DMS 273 (cell line): ENCODE data around the gene CAPN14.

Source experiments
- DNase-seq: peaks from one replicate; lab custom pipeline; 2025; ENCODE audit not compliant: unreplicated experiment; lab: John Stamatoyannopoulos, UW

The CAPN14 gene

DNA sequence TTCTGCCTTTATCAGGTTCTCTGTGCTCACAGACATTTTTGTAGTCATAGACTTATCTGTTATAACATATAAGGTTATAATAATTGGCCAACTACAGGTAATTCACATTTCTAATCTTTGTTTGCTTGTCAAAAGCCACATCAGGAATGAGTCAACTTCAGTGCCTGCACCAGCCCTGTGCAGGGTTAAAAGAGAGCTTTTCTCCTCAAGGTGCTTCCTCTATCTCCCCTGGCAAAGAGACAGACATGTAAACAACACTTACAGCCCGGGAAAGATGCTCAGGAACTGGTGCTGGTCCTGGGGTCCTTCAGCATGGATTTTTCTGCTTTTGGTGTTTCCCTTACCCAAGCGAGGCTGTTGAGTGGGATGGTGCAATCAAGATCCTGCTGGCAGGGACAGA lies 9.0 kb upstream of the CAPN14 start:
- no peak for DNase-seq

DNA sequence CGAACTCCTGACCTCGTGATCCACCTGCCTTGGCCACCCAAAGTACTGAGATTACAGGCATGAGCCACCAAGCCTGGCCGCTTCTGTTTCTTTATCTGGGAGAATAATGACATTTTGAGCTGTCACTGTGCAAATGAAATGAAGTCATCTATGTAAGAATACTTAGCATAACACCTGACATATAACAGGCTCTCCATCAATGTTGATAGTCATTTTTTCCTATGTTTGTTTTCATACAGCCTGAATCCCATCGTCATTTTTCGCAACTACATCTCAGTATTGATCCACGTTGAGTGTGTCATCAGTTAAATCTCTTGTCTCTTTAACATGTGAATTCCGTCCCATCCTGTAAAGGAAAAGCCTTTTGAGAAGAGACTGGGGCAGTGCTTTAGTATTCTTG lies 6.4 kb upstream of the CAPN14 start:
- no peak for DNase-seq

DNA sequence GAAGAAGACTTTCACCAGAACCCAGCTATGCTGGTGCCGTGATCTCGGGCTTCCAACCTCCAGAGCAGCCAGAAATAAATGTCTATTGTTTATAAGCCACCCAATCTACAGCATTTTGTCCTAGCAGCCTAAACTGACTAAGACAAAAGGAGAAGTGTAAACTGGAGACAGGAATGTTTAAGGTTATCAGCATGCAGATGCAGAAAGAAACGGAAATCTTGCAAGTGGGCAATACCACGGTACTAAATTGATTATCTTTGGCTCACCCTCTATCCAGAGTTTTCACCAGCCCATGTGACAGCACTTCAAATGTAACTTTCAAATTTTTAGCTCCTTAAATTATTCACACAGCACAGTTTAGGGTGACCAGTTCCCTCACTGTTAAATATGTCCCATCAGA lies 5.7 kb upstream of the CAPN14 start:
- DNase-seq = no peak

DNA sequence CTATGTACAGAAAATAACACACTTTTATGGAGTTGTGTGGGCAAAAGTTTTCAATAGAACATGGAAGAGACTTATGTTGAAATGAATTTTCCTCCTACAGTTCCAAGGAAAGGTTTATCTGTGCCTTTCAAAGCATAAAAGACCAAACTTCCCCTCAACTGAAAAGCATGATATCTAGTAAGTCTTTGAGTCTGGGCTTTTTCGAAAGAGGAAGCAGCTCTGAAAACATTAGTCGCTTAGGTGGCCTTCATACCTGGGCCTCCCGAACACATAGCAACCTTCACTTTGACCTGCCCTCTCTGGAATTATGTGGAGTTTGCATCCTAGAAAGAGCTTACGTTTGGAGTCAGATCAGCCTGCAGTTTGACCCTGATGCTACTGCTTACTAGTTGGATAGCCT lies 4.8 kb upstream of the CAPN14 start:
- DNase-seq = no peak

DNA sequence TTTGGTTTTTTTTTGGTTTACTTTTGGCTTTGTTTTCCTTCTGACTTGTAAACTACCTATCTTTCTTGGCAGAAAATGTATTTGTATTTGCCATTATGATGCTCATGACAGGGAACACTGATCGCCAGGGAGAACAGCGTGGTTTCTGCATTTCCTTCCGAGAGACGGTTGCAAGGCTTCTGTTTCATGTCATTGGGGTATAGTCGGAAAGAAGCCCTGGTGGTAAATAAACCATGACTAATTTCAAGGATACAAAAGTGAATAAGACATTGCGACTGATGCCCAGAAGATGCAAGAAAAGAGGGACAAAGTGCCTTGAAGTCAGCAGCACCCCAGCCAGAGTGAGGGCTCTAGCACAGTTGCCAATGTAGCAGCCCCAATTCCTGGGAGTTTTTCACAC lies 4.2 kb upstream of the CAPN14 start:
- no peak for DNase-seq

DNA sequence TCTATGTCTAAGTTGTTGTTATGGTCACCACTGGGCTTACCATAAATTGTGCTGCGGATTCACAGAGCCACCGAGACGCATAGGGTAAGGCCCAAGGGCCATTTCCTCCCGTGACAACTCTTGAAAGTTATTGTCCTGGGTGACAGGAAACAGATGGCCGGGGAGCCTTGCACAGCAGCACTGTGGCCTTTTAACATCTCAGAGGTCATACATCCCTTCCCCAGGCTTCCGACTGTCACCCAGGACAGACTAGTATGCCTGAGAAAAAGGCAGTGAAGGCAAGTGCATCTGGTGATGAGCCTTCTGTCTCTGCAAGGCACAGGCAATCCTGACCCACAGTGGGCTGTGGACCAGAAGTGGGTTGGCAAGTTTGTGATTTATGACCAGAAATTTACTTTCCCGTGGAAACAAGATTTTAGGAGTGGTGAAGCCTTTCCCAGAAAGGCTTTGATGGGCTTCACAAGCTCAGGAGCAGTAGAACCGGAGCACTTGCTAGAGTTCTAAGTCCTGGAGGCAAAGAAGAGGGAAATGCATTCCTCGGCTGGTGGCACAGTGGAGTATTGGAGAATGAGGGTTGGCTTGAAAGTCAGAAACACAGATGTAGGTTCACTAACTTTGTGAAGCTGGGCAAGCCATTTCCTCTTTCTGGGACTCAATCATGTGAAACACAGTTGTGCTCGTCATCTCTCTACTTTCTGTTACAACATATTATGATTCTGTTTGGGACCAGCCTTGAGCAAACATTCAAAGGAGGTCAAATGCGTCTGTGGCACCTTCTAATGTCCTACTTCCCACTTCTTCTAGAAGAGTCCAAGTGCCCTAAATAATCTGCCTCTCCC lies 2.0 kb upstream of the CAPN14 start:
- no peak for DNase-seq

DNA sequence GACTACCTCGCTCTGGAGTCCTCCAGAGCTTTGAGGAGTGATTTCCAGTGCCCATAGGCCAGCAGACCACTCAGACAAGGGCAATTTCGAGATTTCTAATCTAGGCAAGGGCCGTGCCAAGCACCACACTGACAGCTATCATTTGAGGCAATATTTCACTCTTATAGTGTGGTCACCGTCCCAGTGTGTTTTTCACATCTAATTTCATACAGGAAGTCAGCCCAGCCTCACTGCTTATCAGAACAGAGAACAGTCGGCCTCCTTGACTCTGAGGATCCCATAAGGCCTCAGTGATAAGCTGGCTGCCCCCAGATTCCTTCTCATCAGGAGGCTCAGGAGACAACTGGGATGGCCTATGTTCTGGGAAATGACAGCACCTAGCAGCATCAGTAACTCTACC lies 581 bp downstream of the CAPN14 start:
- DNase-seq = no peak

DNA sequence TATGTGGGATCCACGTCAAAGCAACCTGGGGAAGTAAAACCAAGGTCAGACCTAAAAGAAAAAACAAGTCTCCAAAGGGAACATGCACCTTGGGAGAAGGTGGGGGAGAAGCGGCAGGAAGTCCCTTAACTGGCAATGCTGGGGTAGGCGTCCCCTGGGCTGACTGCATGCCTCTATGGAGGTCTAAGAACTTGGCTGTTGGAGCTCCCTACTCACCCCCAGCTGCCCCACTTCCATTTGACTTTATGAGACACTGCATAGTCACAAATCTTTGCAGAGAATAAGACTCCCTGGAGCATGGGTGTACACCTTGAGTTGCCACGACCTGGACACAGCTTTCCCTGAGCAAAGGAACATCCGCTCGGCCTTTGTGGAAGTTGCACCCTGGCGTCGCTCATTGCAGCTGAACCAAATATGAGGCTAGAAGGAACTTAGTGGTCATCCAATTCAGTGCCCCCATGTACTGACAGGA lies 2.8 kb downstream of the CAPN14 start:
- DNase-seq = no peak

DNA sequence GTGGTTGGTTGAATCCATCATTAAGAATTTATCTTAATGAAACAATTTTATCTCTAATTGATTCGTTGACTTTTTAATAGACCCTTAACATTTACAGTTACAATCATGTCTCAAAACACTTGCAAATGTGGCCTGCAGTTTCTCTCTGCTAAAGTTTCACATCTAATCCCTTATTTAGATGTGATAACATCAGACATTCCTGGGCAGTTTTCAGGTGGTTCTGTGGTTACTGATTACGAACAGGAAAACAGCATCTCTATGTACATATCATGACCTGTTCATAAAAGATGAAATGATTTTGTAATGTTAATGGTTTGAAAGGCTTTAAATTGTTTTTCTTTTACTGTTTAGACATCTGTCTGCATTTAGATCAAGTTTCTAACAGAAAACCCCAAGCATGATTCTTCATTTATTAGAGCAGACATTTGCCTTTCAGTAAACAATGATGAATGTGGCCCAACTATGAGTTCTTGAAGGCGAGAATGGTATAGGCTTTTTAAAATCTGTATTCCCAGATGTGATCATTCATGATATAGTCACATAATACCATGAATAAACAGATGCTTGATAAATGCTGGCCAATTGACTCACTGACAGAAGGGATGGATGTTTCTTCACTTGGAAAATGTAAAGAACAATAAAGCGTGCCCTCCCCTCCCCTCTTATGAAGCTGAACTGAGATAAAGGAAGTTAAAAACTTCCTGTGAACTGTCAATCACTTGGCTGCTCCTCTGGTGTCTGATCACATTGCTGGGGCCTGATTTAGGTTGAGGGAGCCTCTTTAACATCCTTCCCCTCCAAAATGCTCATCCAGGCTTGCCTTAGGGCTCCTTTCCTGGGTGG lies 3.5 kb downstream of the CAPN14 start:
- no peak for DNase-seq

DNA sequence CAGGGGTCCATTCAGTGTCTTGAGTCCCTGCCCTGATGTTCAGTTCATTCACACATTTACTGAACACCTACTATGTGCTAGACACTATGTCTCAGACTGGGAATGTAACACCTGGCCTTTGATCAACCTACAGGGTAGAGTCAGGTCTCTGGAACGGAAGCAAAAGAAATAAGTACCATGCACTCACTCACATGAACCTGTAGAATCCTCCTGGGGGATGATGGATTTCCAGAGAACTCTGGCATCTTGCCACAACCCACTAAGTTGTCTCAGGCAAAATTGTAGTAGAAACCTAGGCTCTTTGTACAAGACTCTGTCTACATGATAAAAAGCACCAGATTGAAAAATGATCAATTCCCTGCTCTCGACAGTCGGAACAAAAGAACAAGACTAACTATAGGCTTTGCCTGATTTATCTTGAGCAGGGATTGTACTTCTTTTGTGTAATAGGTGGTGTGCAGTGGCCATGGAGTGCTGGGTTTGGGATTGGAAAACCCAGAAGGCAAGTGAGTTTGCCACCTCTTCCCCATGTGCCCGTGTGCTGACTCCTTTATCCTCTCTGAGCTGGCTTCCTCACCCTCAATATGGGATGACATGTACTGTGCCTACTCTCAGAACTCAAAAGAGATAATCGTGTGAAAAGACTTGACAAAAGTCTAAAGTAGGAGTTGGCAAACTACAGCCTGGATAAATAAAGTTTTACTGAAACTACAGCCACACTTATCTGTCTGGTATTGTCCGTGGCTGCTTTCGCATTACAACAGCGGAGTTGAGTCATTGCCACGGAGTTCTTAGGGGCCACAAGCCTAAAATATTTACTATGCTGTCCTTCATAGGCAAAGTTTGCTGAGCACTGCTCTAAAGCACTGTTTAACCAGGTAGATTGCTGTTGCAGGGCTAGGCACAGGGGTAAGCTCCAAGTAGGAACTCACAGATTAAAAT lies 4.4 kb downstream of the CAPN14 start:
- DNase-seq = no peak

DNA sequence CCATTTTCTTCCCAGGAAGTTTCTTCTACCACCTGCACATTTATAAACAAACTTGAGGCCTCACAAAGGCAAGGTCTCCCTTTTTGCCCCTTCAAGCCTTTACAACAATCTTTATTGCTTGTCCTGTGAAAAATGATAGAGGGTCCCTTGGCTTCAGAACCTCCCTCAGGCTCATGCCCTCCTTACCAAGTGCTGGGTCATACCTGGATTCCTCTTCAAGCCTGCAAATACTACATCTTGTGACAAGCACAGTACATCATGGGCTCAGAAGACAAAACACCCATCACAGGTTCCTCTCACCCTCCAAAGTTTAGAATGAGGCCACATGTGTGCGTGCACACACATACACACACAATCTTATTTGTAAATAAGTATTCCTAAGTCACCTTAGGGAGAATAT lies 9.1 kb downstream of the CAPN14 start:
- DNase-seq = no peak

DNA sequence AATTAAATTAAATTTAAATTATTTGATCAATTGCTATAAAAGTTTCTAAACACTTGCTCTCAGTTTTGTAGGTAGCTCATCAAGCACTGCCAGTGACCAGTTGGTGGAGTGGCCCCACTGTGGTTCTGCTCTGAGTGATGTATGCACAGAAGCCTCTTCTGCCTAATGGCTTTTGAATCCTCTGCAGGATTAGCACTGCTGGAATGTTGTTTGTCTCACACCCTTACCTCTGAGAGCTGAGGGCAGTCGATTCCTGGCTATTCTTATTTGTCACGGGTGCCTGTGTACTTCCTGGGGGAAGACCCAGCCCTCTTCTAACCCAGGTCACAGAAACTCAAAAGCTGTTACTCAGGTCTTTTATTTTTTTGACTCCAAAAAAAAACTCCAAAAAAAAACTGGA lies 9.5 kb downstream of the CAPN14 start:
- DNase-seq = no peak

DNA sequence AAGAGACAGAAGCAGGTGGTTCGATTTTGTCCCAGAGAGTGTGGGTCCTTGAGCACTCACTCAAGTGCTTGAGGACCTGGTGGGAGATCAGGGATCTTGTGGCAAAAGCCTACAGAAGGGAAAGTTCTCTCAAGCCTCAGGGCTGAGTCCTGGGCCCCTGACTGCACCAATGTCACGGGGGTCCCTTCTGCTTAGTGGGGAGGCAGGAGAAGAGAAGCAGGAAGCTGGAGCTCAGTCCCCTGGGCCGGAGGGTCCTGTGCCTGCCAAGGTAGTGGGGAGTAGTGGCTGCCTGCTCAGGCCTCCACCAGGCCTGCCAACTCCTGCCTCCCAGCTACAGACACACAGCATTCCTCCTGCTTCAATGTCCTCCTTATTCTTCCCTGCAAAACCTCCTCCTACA lies 11.7 kb downstream of the CAPN14 start:
- DNase-seq = no peak

DNA sequence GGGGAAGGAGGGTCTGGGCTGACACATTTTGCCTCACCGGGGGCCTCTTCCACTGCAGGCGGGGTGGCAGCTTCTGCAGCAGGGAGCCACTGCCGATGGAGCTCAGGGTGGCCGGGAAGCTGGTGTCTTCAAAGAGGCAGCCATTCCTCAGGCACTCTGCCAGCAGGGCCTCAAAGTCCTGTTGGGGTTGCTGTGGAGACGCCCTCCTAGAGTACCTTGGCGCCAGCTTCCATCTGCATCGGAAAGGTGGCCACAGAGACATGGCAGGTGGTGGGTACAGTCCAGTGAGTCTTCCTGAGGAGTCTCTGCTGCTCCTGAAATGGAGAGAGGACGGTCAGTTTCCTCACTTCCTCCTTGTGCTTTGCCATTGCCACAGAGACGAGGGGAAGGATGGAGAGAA lies 12.1 kb downstream of the CAPN14 start:
- DNase-seq = peak; percentile 86

DNA sequence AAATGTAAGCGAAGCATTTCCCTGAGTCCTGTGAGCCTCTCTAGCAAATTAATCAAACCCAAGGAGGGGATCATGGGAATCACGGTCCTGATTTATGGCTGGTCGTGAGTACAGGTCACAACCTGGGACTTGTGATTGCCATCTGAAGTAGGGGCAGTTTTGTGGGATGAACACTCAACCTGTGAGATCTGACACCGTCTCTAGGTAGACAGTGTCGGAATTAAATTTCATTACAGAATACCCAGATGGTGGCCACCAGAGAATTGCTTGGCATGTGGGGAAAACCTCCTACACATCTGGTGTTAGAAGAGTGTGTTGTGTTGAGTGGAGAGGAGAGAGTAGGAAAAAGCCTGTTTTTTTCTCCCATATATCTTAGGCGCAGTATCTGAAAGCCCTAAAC lies 12.5 kb downstream of the CAPN14 start:
- DNase-seq = peak; percentile 85

DNA sequence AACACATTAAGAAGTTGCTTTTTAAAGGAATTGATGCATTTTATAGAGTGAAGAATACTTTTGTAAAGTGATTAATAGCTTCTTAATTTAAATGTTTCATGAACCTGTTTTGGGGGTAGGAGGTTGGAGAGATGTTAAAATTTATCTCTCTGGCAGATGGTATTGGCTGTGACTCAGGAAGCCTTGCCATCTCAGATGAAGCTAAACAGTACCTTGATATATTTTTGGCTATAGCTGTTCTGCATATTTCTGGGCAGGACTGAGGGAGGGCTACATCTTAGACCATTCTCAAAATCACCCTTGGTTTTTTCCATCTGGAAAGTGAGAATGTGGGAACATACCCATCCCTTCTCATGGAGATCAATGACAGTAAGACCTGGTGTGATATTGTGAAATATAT lies 13.4 kb downstream of the CAPN14 start:
- peak; percentile 17 for DNase-seq

DNA sequence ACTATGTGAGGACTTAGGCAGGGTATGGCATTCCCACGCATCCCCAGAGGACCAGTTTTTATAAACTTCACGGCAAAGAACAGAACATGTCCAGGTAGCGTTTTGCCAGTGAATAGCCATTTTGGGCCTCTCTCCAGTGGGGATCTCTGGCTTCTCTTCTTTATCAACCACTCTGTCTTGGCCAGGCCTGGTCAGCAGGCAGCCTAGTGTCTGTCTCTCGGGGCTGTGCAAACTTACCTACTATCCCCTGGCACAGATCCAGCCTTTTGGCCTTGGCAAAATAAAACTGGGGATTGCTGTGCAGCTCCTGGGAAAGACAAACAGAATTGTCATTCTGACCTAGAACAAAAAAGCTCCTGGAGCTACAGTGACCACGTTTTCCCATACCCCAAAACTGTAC lies 14.5 kb downstream of the CAPN14 start:
- DNase-seq = peak; percentile 9

DNA sequence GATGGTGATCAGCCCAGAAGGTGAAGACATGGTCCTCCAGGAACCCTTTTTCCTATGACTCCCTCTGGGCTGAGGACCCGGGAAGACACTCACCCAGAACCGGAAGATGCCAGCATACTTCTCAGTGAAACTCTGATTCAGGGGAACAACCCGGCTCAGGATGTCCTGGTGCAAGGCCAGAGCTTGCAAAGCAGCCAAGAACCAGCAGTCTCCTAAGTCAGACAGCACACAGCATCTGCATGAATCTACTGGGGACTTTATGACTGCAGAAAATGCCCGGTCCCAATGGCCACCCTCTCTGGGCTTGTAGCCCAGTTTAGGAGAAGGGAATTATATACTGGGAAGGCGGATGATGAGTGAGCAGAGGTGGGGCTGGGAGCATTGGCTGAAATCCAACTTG lies 15.3 kb downstream of the CAPN14 start:
- DNase-seq = no peak

DNA sequence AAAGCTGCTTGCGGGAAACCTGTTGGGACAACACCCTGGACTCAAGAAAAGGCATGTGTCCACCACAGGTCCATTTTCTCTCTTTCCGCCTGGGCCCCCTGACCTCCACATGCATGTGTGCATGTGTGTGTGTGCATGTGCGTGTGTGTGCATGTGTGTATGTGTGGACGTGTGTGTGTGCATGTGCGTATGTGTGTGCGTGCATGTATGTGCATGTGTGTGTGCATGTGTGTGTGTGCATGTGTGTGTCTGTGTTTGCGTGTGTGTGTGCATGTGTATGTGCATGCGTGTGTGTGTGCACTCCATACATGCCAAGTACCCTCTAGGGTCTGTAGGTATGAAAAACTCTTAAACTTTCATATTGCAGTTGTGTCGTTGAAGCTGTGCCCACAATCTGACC lies 16.3 kb downstream of the CAPN14 start:
- no peak for DNase-seq

DNA sequence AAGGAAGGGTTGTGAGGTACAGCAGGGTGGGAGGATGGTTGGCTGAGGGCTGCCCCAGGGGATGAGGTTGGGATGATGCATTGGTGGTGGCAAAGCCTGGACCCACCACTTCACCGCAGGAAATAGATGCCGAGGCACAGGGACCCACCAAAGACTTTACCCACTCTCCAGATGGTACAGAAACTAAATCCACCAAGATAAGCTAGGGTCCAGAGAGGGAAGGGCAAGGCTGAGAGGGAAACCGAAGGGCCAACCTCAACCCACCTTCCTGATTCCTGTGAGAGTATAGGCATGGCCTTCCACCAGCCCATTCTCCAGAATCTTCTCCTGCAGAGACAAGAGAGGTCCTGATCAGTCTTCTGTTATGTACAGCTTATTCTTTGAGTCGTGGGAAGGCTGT lies 18.1 kb downstream of the CAPN14 start:
- DNase-seq = no peak

DNA sequence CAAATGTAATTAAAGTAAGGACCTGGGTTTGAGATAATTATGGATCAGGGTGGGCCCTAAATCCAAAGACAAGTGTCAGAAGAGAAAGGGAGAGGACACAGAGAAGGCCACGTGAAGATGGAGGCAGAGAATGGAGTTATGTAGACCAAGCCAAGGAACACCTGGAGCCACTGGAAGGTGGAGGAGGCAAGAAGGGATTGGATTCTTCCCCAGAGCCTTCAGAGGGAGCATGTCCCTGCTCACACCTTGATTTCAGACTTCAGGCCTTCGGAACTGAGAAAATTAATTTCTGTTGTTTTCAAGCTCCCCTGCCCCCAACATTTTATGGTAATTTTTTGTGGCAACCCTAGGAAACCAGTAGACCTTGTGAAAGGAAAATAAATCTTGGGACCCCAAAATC lies 19.6 kb downstream of the CAPN14 start:
- DNase-seq = no peak
